IMR-90 (cell line): ENCODE results near the gene RAPGEF3. TPM values are rescaled to one million over a fixed set of nuclear protein-coding genes. Genes with fewer than 3 reads are reported as not detected.

Source experiments
- ATAC-seq: fragments of 200-7000 bp; cut with Tn5 transposase; 2 replicates; pipeline ENCODE4 v1.9.1; 2020; ENCODE audit warnings: low read depth, mild to moderate bottlenecking, moderate library complexity
- BruUV-seq: library from RNA; stranded (reverse); fragments of 400-500 nt; replicated peaks from 2 replicates; lab custom pipeline; 2021; lab: Mats Ljungman, UMichigan
- CTCF ChIA-PET: fragments of 300-600 bp; formaldehyde crosslinking; extraction: SDS; loops from one replicate; lab custom pipeline; 2021; ENCODE audit warnings: antibody characterized with exemption; lab: Yijun Ruan, JAX
- POLR2A ChIA-PET: fragments of 300-600 bp; sonication (Branson Sonifier 250); formaldehyde crosslinking; loops from one replicate; lab custom pipeline; 2022; ENCODE audit warnings: antibody characterized with exemption; ENCODE audit not compliant: unreplicated experiment; lab: Charles Lee
- DNase-seq: peaks from one replicate; pipeline ENCODE4 v3.0.0; 2013
- H2AFZ ChIP-seq: replicated peaks from 2 replicates; pipeline ENCODE3; 2013; ENCODE audit warnings: low read length, mild to moderate bottlenecking; ENCODE audit not compliant: poor library complexity
- H2AK5ac ChIP-seq: 2 replicates; pipeline ENCODE4 v1.6.1; 2013; ENCODE audit warnings: low read depth, low read length, inconsistent platforms
- H2AK9ac ChIP-seq: replicated peaks from 2 replicates; pipeline ENCODE3; 2013; ENCODE audit warnings: mild to moderate bottlenecking, low read depth, low read length, moderate library complexity; ENCODE audit not compliant: poor library complexity
- H2BK120ac ChIP-seq: 2 replicates; pipeline ENCODE4 v1.6.1; 2013; ENCODE audit warnings: low read depth, low read length, inconsistent platforms
- H2BK15ac ChIP-seq: 3 replicates; pipeline ENCODE4 v1.6.1; 2013; ENCODE audit warnings: low read depth, low read length, inconsistent platforms
- H2BK20ac ChIP-seq: 2 replicates; pipeline ENCODE4 v1.6.1; 2013; ENCODE audit warnings: low read depth, mild to moderate bottlenecking, inconsistent platforms, low read length, moderate library complexity
- H2BK5ac ChIP-seq: 2 replicates; pipeline ENCODE4 v1.6.1; 2013; ENCODE audit warnings: mild to moderate bottlenecking, low read depth, low read length, inconsistent platforms; ENCODE audit not compliant: poor library complexity, severe bottlenecking
- H3K14ac ChIP-seq: replicated peaks from 2 replicates; pipeline ENCODE4 v1.6.1; 2013; ENCODE audit warnings: low read depth, low read length, inconsistent platforms
- H3K18ac ChIP-seq: 2 replicates; pipeline ENCODE4 v1.6.1; 2013; ENCODE audit warnings: low read depth, low read length, control low read depth
- H3K23ac ChIP-seq: 2 replicates; pipeline ENCODE4 v1.6.1; 2013; ENCODE audit warnings: low read depth, low read length, inconsistent platforms
- H3K27ac ChIP-seq: 2 replicates; pipeline ENCODE4 v1.5.1; 2013; ENCODE audit warnings: mild to moderate bottlenecking, control low read depth, low read length; ENCODE audit not compliant: insufficient read depth
- H3K27me3 ChIP-seq: 2 replicates; pipeline ENCODE4 v1.6.1; 2013; ENCODE audit warnings: low read length; ENCODE audit not compliant: control insufficient read depth, insufficient read depth
- H3K36me3 ChIP-seq: 2 replicates; pipeline ENCODE4 v1.6.1; 2013; ENCODE audit warnings: low read length, mixed read lengths; ENCODE audit not compliant: control insufficient read depth, insufficient read depth
- H3K4ac ChIP-seq: 2 replicates; pipeline ENCODE4 v1.6.1; 2013; ENCODE audit warnings: low read depth, low read length, inconsistent platforms
- H3K4me1 ChIP-seq: 2 replicates; pipeline ENCODE4 v1.6.1; 2013; ENCODE audit warnings: low read length, mixed read lengths; ENCODE audit not compliant: control insufficient read depth, insufficient read depth
- H3K4me2 ChIP-seq: 2 replicates; pipeline ENCODE4 v1.6.1; 2013; ENCODE audit warnings: low read depth, mild to moderate bottlenecking, control low read depth, low read length, moderate library complexity
- H3K4me3 ChIP-seq: 2 replicates; pipeline ENCODE4 v1.5.1; 2013; ENCODE audit warnings: low read depth, mild to moderate bottlenecking, control low read depth, low read length, moderate library complexity; ENCODE audit not compliant: insufficient read depth
- H3K56ac ChIP-seq: 2 replicates; pipeline ENCODE4 v1.6.1; 2013; ENCODE audit warnings: low read length, inconsistent platforms; ENCODE audit not compliant: insufficient read depth; ENCODE audit errors: extremely low read depth
- H3K79me1 ChIP-seq, 2 experiments: 2 replicates each; pipeline ENCODE4 v1.6.1; 2013; ENCODE audit warnings: low read length in 2 of 2, inconsistent platforms in 1 of 2, low read depth in 1 of 2
- H3K9ac ChIP-seq: 2 replicates; pipeline ENCODE4 v1.6.1; 2013; ENCODE audit warnings: low read depth, low read length, control low read depth
- H3K9me1 ChIP-seq: 2 replicates; pipeline ENCODE4 v1.6.1; 2013; ENCODE audit warnings: low read length, inconsistent platforms; ENCODE audit not compliant: insufficient read depth
- H3K9me3 ChIP-seq: 2 replicates; pipeline ENCODE4 v1.6.1; 2013; ENCODE audit warnings: low read length; ENCODE audit not compliant: control insufficient read depth, insufficient read depth
- H4K20me1 ChIP-seq: 2 replicates; pipeline ENCODE4 v1.6.1; 2013; ENCODE audit warnings: low read length, inconsistent platforms; ENCODE audit not compliant: insufficient read depth
- H4K5ac ChIP-seq: 2 replicates; pipeline ENCODE4 v1.6.1; 2013; ENCODE audit warnings: mild to moderate bottlenecking, low read depth, low read length, control low read depth
- H4K8ac ChIP-seq, 2 experiments: 2 replicates each; pipeline ENCODE4 v1.6.1; 2013; ENCODE audit warnings: low read depth in 2 of 2, low read length in 2 of 2, control low read depth in 1 of 2, inconsistent platforms in 1 of 2
- H4K91ac ChIP-seq: 2 replicates; pipeline ENCODE4 v1.6.1; 2013; ENCODE audit warnings: low read depth, low read length, inconsistent platforms; ENCODE audit not compliant: insufficient read depth
- BHLHE40 ChIP-seq: fragments of 150-350 bp; IDR thresholded peaks from 2 replicates; pipeline ENCODE4 v1.6.1; 2016; ENCODE audit warnings: mild to moderate bottlenecking, low read depth, low read length
- CEBPB ChIP-seq: IDR thresholded peaks from 2 replicates; pipeline ENCODE4 v1.6.1; 2012; ENCODE audit warnings: low read depth, low read length, improper control_type of control experiment
- CHD1 ChIP-seq: IDR thresholded peaks from 2 replicates; pipeline ENCODE4 v1.6.1; 2012; ENCODE audit warnings: low read depth, low read length, improper control_type of control experiment
- CTCF ChIP-seq: conservative IDR thresholded peaks from 2 replicates; pipeline ENCODE4 v1.5.1; 2012; ENCODE audit warnings: mild to moderate bottlenecking, low read depth, low read length, improper control_type of control experiment
- FOS ChIP-seq: fragments of 150-350 bp; IDR thresholded peaks from 2 replicates; pipeline ENCODE4 v1.6.1; 2016; ENCODE audit warnings: low read depth, low read length
- MAFK ChIP-seq: IDR thresholded peaks from 2 replicates; pipeline ENCODE4 v1.6.1; 2012; ENCODE audit warnings: low read depth, low read length, improper control_type of control experiment
- MAZ ChIP-seq: IDR thresholded peaks from 2 replicates; pipeline ENCODE4 v1.6.1; 2012; ENCODE audit warnings: low read depth, mild to moderate bottlenecking, low read length, improper control_type of control experiment, moderate library complexity, borderline replicate concordance
- MXI1 ChIP-seq: IDR thresholded peaks from 2 replicates; pipeline ENCODE4 v1.6.1; 2012; ENCODE audit warnings: low read depth, mild to moderate bottlenecking, low read length, moderate library complexity, borderline replicate concordance
- RAD21 ChIP-seq: IDR thresholded peaks from 2 replicates; pipeline ENCODE4 v1.6.1; 2012; ENCODE audit warnings: low read length, improper control_type of control experiment
- SMC3 ChIP-seq: fragments of 150-350 bp; IDR thresholded peaks from 2 replicates; pipeline ENCODE4 v1.6.1; 2016; ENCODE audit warnings: low read depth, mild to moderate bottlenecking, antibody characterized with exemption, low read length, moderate library complexity
- USF2 ChIP-seq: fragments of 150-350 bp; IDR thresholded peaks from 2 replicates; pipeline ENCODE4 v1.6.1; 2017; ENCODE audit warnings: mild to moderate bottlenecking, antibody characterized with exemption, low read length, low read depth
- WGBS, 2 experiments: methylation state at CpG; one replicate each; pipeline versions ENCODE4 v1.1.5 to v1.1.7; 2013; ENCODE audit warnings: missing lambda C conversion rate in 2 of 2; ENCODE audit not compliant: insufficient read length in 1 of 2; ENCODE audit errors: extremely low coverage in 2 of 2; 5-methylcytosine and 5-hydroxymethylcytosine counted together
- dilution Hi-C: fragments of 300-500 bp; cut with HindIII; formaldehyde crosslinking; loops from one replicate; pipeline ENCODE4 v1.14.3; 2018; ENCODE audit warnings: low sequenced_read_pairs; ENCODE audit not compliant: unreplicated experiment
- in situ Hi-C: fragments of 300-500 bp; cut with MboI; formaldehyde crosslinking; loops from 3 replicates; pipeline ENCODE4 v1.14.3; 2019; ENCODE audit warnings: low sequenced_read_pairs, inconsistent platforms, mixed read lengths
- intact Hi-C: fragments of 100-400 bp; cut with micrococcal nuclease; formaldehyde crosslinking; loops from 2 replicates; pipeline ENCODE4 v1.10.0; 2022
- polyA plus RNA-seq, 3 experiments: library from polyadenylated mRNA; depleted of rRNA; stranded (reverse); fragments of >200 nt; gene quantifications; 2 replicates each; pipeline ENCODE4 v1.2.3, GENCODE V29; 2012; ENCODE audit warnings: low replicate concordance in 1 of 3
- total RNA-seq: library from RNA; depleted of rRNA; stranded (reverse); fragments of >200 nt; gene quantifications from 2 replicates; pipeline ENCODE4 v1.2.3, GENCODE V29; 2012

RAPGEF3 gene
- total and polyA plus RNA-seq, 2 of the 4 experiments (the other 2 are of a cell fraction) = 1.3 to 2.0 TPM

- H4K8ac ChIP-seq = no peak overlapping the region
- H2AFZ ChIP-seq = no peak overlapping the region
- ATAC-seq (no peak), DNase-seq (no peak)
- no peak overlapping the region for H3K14ac ChIP-seq
- no peak overlapping the region for H3K4me3 ChIP-seq
- H3K18ac ChIP-seq = no peak overlapping the region
- no peak overlapping the region for H2BK120ac ChIP-seq
- H2BK20ac ChIP-seq = no peak overlapping the region
- H3K9me1 ChIP-seq = no peaks in the 10 kb centered on the region
- H3K4ac ChIP-seq = no peak overlapping the region
- CTCF ChIA-PET = no interaction called here
- no peak overlapping the region for H2BK15ac ChIP-seq
- H3K4me2 ChIP-seq = no peak overlapping the region
- 95% methylated on average over 11 of the region's 14 CpGs; no CpG with 5 or more reads in 1 of the 2 experiments for WGBS, 2 experiments
- H2BK5ac ChIP-seq = no peak overlapping the region
- intact Hi-C loops = no loop called here
- no peak overlapping the region for H4K5ac ChIP-seq
- H2AK5ac ChIP-seq = no peak overlapping the region
- H3K23ac ChIP-seq = no peak overlapping the region
- in situ Hi-C loops = no loop called here
- POLR2A ChIA-PET = no interaction called here
- no peak overlapping the region for H2AK9ac ChIP-seq
- H3K56ac ChIP-seq = no peak overlapping the region
- dilution Hi-C loops = no loop called here
- H4K91ac ChIP-seq = no peak overlapping the region
- H3K36me3 ChIP-seq = peaks cover 84% of the 10 kb centered on the region
- peaks cover 0 to 36% of the 10 kb centered on the region in 2 experiments for H3K79me1 ChIP-seq
- H3K27me3 ChIP-seq = no peaks in the 10 kb centered on the region
- H3K9ac ChIP-seq = no peak overlapping the region
- BruUV-seq = no TSS peak
- TF ChIP-seq MAZ (no peak), CHD1 (no peak), CTCF (no peak), USF2 (no peak), CEBPB (no peak), RAD21 (no peak), SMC3 (no peak), FOS (no peak), BHLHE40 (no peak), MAFK (no peak), MXI1 (no peak)
- H3K9me3 ChIP-seq = no peaks in the 10 kb centered on the region
- H3K4me1 ChIP-seq = no peaks in the 10 kb centered on the region
- peaks cover 15% of the 10 kb centered on the region; the same call in 1 of the 2 replicates for H4K20me1 ChIP-seq
- H3K27ac ChIP-seq = no peak overlapping the region
Measured at GRCh38 chr12:47791351-47791746, 32.7 kb upstream of the RAPGEF3 start.
